ENCODE measurements around the gene SPCS1.

The SPCS1 gene

GRCh38 chr3:52733256-52733891, 27.5 kb downstream of the SPCS1 start:
- no peak for DNase-seq (ENCODE audit: low spot score)

GRCh38 chr3:52739730-52740129, 33.8 kb downstream of the SPCS1 start:
- DNase-seq (ENCODE audit: low spot score) = no peak

DNA sequence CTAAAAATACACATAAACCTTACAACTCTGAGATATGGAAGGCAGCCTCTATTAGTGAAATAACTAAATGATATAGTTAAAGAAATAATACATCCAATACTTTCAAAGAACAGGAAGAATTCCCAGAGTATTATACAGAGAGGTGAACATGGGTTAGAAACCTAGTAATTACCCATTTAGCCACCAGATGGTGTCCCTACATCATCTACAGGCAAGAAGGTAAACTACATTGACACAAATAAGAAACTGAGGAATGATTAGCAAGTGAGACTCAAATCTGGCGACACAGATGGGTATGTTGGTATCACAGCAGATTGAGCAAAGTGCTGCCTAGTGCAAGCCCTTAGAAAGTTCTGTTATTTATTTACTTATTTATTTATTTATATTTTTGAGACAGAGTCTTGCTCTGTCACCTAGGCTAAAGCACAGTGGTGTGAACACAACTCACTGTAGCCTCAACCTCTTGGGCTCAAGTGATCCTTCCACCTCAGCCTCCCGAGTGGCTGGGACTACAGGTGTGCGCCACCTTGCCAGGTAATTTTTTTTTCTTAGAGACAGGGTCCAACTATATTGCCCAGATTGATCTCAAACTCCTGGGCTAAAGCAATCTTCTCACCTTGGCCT, 36.6 kb downstream of the SPCS1 start:
- DNase-seq (ENCODE audit: low spot score) = peak; percentile 32

DNA sequence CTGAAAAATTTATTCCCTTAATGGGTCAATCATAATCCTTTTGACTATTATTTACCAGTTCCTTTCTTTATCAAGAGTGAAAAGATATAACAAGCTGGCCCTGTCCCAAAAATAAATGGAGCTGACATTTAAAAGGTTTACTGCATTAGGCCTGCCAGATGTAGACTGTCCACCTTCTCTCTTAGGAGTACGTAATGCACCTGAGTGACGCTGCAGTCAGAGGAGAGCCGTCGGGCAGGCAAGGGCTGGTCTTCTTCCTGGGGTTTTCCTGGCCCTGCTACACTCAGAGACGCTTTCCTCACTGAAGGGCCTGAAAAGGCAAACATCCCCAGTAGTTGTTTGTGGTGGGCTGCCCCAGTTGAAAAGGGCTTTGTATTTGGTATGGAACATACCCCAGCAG, 37.2 kb downstream of the SPCS1 start:
- no peak for DNase-seq (ENCODE audit: low spot score)

- DNase-seq (ENCODE audit: low spot score) = no peak
Observed at GRCh38 chr3:52743721-52744120, 37.8 kb downstream of the SPCS1 start.

GRCh38 chr3:52752045-52752660, 46.2 kb downstream of the SPCS1 start:
- DNase-seq (ENCODE audit: low spot score) = no peak

GRCh38 chr3:52754373-52754772, 48.5 kb downstream of the SPCS1 start:
- DNase-seq (ENCODE audit: low spot score) = no peak

DNA sequence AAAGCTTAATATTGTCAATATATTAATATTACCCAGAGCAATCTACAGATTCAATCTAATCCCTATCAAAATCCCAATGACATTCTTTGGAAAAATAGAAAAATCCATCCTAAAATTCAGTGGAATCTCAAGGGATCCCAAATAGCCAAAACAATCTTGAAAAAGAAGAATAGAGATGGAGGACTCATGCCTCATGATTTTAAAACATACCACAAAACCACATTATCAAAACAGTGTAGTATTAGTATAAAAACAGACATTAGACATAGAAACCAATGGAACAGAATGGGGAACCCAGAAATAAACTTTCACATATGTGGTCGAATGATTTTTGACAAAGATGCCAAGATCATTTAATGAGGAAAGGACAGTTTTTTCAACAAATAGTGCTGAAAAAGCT, 50.2 kb downstream of the SPCS1 start:
- no peak for DNase-seq (ENCODE audit: low spot score)

All from CD4-positive, alpha-beta T cell treated with Interleukin-15 for 4 hours (primary cell).